GM19238 (cell line): Measurements from ENCODE around the gene DDX20.
A peak's percentile ranks its signal among the peaks of the same experiment; 100 is the strongest.

Source experiments
- DNase-seq: peaks from one replicate; pipeline ENCODE4 v3.0.0; 2011; ENCODE audit warnings: low spot score; ENCODE audit not compliant: insufficient read length

Gene DDX20

DNA sequence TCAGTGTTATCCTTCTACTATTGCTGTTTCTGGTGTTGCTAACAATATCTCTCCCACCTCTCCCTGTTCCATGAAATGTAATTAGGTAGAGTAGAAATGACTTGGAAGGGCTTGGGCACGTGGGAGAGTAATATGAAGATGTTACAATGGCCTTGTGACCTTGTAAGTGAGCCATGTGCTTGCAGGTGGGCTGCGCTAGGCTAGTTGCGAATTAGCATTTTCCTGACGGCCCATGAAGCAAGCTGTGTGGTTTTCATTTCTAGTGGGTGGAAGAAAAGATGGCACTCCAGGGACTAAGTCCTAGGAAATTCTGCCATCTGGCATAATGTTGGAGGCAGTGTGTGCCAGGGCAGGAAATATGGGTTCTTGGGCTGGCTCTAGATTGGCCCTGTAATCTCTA, 7.8 kb upstream of the DDX20 start:
- no peak for DNase-seq

- DNase-seq: no peak
Observed at GRCh38 chr1:111749628-111750027, 6.1 kb upstream of the DDX20 start.

- DNase-seq: no peak
Observed at GRCh38 chr1:111750856-111751255, 4.8 kb upstream of the DDX20 start.

DNA sequence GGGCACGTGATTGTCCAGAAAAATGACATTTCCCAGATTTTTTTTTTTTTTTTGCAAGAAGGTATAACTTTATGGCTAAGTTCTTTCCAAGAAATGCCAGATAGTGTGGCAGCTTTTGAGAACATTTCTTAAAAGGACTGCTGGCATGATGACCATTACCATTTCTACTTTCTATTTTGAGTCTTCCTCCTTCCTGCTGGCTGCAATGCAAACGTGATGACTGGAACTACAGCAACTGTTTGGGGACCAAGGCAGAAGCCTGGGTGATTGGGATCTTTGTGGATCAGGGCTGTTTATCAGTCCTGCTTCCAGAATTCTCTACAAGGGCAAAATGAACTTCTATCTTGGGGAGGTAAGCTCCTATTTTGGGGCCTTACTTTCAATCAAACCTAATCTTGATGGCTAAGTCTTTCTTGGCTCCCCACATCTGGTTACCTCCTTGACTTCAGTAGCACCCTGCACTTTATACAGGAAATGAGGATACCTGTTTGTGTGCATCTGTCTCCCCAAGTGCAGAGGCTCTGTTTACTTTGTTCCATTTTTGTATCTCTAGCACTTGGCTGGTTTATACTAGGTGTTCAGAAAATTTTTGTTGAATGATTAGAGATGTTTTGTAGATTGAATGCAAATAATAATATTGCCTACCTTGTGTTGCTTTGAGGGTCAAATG, 3.7 kb upstream of the DDX20 start:
- DNase-seq: no peak

- peak; percentile 33 for DNase-seq
Observed at GRCh38 chr1:111754984-111755330, 744 bp upstream of the DDX20 start.

- DNase-seq: no peak
Observed at GRCh38 chr1:111756124-111756513, 418 bp downstream of the DDX20 start.

GRCh38 chr1:111758373-111758772, 2.7 kb downstream of the DDX20 start:
- no peak for DNase-seq

DNA sequence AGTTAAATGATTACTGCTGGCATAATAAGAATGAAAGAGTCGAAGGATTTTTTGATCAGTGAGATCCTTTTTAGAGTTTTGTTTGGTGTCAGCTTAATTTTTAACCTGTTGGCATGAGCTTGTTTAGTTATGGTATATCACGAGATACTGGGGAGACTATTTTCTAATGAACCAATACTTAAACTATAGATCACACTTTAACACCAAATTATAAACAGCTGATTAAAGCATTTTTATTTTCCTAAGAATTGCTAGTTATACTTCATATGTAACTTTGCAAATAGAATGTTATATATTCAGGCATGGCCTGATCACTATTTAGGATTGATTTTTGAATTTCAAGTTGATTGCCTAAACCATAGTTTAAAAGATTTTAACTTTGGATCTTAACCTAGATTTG, 6.0 kb downstream of the DDX20 start:
- no peak for DNase-seq

DNA sequence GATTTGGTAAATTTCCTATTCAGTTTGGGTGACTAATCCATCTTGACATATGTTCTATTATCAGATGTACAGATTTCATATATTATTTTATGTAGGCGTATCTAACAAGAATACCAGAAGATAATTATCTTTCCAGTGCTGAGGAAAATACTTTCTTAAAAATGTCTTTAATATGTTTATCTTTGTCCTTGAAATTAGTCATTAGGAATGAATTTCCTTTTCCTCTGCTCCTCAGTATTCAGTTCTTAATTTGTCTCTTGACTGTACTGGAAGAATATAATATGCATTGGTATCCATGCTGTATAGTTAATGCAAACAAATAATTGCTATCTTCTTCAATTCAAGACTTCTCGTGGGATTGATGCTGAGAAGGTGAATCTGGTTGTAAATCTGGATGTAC, 6.6 kb downstream of the DDX20 start:
- DNase-seq: no peak

- no peak for DNase-seq
Observed at GRCh38 chr1:111768023-111768422, 12.3 kb downstream of the DDX20 start.

- DNase-seq: no peak
Observed at GRCh38 chr1:111768625-111769024, 12.9 kb downstream of the DDX20 start.

GRCh38 chr1:111769517-111770146, 13.9 kb downstream of the DDX20 start:
- DNase-seq: peak; percentile 25

DNA sequence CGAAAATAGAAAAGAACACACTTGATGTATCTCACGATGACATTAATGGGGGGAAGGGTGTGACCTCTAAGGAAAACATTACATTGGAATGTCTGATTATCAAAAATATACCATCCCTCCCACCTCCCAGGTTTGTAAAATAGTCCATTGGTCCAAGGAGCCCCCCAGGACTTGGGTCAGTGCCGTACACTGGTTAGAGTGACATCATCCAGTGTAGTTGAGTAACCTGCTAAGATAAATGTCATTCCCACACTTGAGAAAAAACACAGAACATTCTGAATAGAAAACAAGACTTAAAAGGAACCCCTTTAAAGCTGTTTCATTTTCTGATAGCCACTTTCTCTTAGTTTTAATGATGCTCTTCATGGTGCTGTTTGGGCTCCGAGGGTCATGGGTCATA, 15.2 kb downstream of the DDX20 start:
- DNase-seq: no peak

- no peak for DNase-seq
Observed at GRCh38 chr1:111775966-111776365, 20.3 kb downstream of the DDX20 start.

DNA sequence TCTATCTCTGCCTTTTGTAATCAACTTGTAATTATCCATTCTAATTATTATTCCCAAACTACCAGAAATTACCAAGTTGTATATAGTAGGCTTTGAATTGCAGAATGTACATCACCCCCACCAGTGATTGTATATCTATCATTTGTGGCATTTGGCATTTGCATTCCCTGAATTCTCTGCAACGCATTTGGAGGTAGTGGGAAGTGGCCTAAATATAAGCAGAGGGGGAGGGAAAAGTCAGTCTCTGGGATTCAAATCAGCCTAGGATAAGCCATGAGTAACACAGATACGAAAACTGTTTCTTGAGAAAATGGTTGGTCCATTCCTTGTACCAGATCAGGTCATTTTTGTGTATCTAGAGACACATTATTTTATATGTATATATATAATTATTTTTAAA, 20.7 kb downstream of the DDX20 start:
- DNase-seq: no peak

DNA sequence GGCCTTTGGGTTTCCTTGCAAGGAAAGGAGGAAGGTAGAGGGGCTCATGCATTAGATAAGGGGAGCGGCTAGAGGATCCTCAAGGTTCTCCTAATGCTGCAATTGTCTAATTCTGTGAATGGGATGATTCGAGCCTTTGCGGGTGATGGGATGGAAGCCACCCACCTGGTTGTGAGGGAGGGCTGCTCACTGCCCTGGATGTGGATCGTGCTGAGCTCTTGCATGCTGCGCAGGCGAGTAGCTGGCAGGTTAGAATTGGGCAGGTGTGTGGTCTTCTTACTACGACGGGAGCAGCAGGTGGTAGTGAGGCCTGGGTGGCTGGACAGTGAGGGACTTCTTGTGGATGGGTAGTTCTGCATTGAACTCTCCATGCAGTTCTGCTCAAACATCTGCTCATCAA, 21.2 kb downstream of the DDX20 start:
- no peak for DNase-seq

DNA sequence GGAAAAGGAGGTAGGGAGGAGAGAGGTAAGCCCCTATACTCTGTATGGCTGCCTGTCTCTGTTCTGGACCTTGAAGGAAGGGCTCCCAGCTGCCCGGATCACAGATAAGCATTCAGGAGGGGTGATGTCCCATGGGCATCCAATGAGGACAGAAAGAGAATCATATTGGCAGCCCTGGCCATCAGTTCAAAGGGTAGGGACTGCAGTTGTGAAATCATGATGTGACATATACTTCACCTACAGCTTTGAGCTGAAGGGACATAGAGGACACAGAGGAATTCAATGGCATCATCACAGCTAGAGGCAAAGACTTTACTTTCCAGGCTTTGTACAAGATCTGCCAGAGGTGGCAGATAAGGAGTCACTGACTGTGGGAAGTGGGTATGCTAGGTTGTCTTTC, 21.6 kb downstream of the DDX20 start:
- no peak for DNase-seq

- no peak for DNase-seq
Observed at GRCh38 chr1:111778066-111778465, 22.4 kb downstream of the DDX20 start.

DNA sequence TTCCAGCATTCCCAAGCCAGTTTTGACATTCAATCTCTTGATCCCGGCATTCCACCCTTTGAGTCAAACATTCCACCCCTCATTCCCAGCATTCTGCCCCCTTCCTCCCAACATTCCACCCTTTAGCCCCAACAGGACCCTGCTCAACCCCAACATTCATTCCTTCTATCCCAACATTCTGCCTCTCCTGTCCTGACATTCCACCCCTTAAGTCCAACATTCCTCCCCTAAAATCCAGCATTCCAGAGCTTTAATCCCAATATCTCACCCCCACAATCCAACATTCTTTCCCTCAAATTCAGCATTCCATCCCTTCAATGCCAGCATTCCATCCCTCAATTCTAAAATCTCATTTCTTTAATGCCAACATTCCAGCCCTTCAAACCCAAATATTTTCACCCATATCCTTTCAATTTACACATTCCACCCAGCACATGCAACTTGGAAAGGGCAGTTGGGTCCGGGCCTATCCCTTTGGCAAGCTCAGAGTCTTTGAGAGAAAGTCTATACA, 22.9 kb downstream of the DDX20 start:
- no peak for DNase-seq

GRCh38 chr1:111779546-111779945, 23.8 kb downstream of the DDX20 start:
- DNase-seq: no peak

GRCh38 chr1:111784273-111784901, 28.7 kb downstream of the DDX20 start:
- DNase-seq: no peak

- DNase-seq: no peak
Observed at GRCh38 chr1:111786669-111787207, 31.0 kb downstream of the DDX20 start.

GRCh38 chr1:111789142-111789541, 33.4 kb downstream of the DDX20 start:
- no peak for DNase-seq
